Melanocyte of skin (primary cell): ENCODE results near the gene SLC25A22. TPM values are rescaled to one million over a fixed set of nuclear protein-coding genes. Genes with fewer than 3 reads are reported as not detected.

Source experiments
- small RNA-seq, 2 donors: library from RNA; depleted of rRNA; stranded (forward); fragments of <200 nt; gene quantifications; one replicate each; pipeline ENCODE3, GENCODE V24; 2012
- total RNA-seq, 2 donors: library from RNA; depleted of rRNA; stranded (reverse); fragments of >200 nt; gene quantifications; 2 replicates each; pipeline ENCODE4 v1.2.3, GENCODE V29; 2012

The SLC25A22 gene
- 10 to 100 TPM in 1 of 2 donors, 1 to 10 TPM in 1; 8.6 to 24.3 TPM for total RNA-seq

DNA sequence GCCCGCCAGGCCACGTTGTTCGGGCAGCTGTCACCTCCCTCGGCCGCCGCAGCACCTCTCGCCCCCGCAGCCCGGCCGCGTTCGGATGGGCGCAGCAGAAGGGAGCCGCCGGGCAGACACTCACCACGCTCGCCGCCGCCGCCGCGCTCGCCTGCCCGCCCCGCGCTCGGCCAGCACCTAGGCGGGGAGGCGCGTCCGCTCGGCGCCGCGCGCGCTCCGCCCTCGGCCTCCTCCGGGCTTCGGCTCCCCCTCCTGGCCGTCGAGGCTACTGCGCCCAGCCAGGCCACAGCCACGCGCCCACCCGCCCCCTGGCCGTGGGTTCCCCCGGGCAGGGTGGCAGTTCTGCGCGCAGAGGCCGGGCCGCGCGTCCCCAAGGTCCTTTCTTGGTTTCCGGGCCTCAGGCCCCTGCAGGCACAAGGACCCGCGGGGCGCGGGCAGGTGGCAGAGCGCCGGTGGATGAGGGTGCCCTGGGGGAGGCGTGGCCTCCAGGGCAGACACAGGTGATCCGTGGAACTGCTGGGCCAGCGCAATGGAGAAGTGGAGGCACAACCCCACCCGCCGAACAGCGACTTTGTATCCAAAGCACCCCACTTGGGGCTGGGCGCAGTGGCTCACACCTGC lies at the start of gene SLC25A22:
Gene SLC25A22 (minus strand): TSS at position 189 of the 621 bp plus-strand sequence. CDS start 3,275 bp downstream, outside the sequence.

DNA sequence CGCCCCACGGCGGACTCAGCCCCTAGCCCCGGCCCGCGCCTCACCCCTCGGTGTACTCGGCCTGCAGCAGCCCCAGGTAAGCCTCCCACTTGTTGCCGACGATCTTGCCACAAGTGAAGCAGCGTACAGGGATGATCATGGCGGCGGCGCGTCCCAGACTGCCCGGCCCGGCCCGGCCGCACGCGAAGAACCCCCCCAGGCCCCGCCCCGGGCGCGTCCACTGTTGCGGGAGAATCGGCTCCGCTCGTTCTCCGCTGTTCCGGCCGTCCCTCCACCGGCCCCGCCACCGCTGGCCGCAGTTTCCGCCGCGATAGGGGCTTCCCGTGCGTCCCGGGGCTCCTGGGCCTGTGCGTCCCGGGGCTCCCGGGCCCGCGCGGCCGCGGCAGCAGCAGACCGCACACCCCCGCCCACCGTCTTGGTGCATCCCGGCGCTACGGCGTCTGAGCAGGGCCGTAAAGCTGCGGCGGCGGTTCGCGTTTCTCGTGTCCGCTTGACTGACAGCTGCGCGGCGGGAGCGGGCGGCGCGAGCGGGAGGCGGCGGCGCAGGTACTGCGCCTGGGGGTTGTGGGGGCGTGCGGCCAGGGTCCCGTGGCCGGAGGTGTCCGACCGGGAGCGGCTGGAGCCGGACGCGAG lies 44.4 kb upstream of the SLC25A22 start, which contains the start of the genes POLR2L and TSPAN4:
Gene POLR2L (minus strand): TSS at position 160 of the 633 bp plus-strand sequence. CDS start 21 bp downstream, at position 139.
Gene TSPAN4 (plus strand): TSS at position 483 of the 633 bp plus-strand sequence. CDS start 7,453 bp downstream, outside the sequence.

GRCh38 chr11:832529-833113 lies 34.5 kb upstream of the SLC25A22 start, which contains the start of gene CD151:
CD151 (plus strand) TSS chr11:832952; CDS start chr11:836070, 3,118 bp downstream.

DNA sequence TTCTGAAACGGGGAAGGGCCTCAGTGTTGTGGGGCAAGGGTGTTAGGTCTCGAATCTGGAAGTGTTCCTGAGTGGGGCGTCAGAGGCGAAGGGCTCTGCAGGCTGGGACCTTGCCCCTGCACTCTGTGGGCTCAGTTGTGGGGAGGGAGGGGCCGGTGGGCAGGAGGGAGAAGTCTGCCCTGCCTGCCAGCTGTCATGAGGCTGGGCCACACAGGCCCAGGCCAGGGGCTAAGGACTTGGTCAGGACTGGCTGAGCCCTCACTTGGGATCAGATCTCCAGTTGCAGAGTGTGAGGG lies 29.8 kb upstream of the SLC25A22 start, which contains the start of gene CRACR2B:
Gene CRACR2B (plus strand): TSS at position 23 of the 296 bp plus-strand sequence. CDS start 689 bp downstream, outside the sequence.

DNA sequence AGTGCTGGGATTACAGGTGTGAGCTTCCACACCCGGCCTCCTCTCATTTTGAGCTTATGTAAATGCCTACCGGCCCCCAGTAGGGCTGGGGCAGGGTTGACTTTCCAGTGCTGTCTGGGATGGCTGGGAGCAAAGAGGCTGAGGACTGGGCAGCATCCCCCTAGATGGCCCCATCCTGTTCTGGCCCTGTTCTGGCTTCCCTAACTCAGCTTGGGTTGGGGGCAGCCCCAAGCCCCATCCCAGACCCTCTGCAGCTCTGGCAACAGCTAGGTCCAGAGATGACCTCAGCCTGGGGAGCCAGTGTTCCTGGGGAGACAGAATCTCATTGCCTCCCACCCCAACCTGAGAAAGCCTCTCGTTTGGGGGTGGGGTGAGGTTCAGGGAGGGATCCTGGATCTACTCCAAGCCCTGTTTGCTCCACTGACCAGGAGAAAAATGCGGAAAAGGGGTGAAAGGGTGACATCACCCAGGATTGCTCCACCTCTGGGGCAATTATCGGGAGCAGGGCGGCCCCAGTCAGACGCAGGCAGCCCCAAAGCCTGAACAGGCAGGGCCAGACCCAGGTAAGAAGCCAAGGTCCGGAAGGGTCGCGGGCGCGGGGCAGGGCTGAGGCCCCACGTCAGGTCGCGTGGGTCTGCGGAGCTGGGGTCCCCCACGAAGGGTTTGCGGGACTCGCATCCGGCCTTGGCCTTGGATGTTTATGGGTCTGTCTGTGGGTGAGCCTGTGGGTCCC lies 20.5 kb upstream of the SLC25A22 start, which contains the start of gene PNPLA2:
Gene PNPLA2 (plus strand): TSS at position 519 of the 733 bp plus-strand sequence. CDS start 805 bp downstream, outside the sequence.

GRCh38 chr11:809287-810039 lies 11.4 kb upstream of the SLC25A22 start, which contains the start of gene RPLP2:
RPLP2 (plus strand) TSS chr11:809967; CDS start chr11:810235, 268 bp downstream.

GRCh38 chr11:789943-790342 lies 8.1 kb downstream of the SLC25A22 start, which contains the start of gene CEND1:
CEND1 (minus strand) TSS chr11:790090; CDS start chr11:788576, 1,514 bp downstream.

DNA sequence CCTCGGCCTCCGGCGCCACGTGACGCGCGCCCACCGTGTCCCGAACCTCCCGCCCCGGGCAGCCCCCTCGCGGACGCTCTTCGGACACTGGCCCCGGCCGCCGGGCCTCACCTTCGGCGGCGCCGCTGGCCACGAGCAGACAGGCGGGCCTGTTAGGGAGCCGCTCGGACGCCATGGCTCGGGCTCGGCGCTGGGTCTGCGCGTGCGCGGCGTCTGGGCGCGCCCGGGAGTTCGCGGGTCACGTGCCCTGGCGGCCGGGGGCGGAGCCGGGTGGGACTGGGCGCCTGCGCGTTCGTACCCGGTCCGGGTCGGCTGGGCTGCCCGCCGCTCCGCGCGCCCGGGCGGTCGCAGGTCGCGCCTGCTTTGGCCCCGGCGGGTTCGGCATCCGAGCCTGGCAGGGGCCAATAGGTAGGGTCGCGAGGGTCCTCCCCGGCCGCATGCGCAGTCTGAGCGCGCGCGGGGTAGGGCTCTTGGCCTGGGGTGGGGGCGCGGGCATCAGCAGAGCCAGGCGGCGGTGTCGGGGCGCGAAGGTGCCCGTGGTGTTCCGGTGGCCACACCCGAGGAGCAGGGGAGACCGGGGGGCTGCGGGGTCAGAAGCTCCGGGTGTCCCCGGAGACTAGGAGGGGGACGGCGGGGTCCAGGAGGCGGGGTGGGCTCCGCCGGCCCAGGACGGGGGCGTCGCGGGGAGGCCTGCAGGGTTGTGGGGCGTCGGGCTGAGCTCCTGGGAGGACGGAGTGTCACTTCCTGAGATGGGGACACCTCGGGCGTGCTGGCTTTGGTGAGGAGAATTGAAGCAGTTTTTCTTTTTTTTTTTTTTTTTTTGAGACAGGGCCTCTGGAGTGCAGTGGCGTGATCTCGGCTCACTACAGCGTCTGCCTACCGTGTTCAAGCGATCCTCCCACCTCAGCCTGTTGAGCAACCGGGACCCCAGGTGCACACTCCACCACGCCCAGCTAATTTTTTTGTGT lies 20.5 kb downstream of the SLC25A22 start, which contains the start of gene GATD1:
Gene GATD1 (minus strand): TSS at position 200 of the 968 bp plus-strand sequence. CDS start 25 bp downstream, at position 175.

GRCh38 chr11:747158-748006 lies 50.7 kb downstream of the SLC25A22 start, which contains the start of gene TALDO1:
TALDO1 (plus strand) TSS chr11:747464; CDS start chr11:747482, 18 bp downstream.

Small RNA genes within 50 kb of the gene (small RNA-seq; reads per million reads assigned to genes)
- gene SNORA52 = 0 reads per million in 2 donors

Other genes starting within 250 kb of the SLC25A22 start
- 1 to 10 TPM in 1 of 2 donors, under 1 TPM in 1; 0.67 to 1.4 TPM for gene LMNTD2, start 237.5 kb downstream of the SLC25A22 start, total RNA-seq
- gene RASSF7, start 237.3 kb downstream of the SLC25A22 start, total RNA-seq = 1 to 10 TPM; 2.1 to 7.3 TPM
- gene PHRF1, start 221.8 kb downstream of the SLC25A22 start, total RNA-seq = 10 to 100 TPM; 21.7 to 32.3 TPM
- 100 to 1,000 TPM; 148 to 177 TPM for gene IRF7, start 182.3 kb downstream of the SLC25A22 start, total RNA-seq
- gene CDHR5, start 173.3 kb downstream of the SLC25A22 start, total RNA-seq = not detected
- not detected for gene SCT, start 171.1 kb downstream of the SLC25A22 start, total RNA-seq
- gene DRD4, start 161.0 kb downstream of the SLC25A22 start, total RNA-seq = not detected
- 10 to 100 TPM; 39.3 to 53.7 TPM for gene DEAF1, start 103.1 kb downstream of the SLC25A22 start, total RNA-seq
- gene TMEM80, start 102.5 kb downstream of the SLC25A22 start, total RNA-seq = 10 to 100 TPM in 1 of 2 donors, 1 to 10 TPM in 1; 7.0 to 15.1 TPM
- 10 to 100 TPM; 26.3 to 30.6 TPM for gene EPS8L2, start 92.0 kb downstream of the SLC25A22 start, total RNA-seq
- gene TALDO1, start 50.8 kb downstream of the SLC25A22 start, total RNA-seq = 100 to 1,000 TPM; 249 to 377 TPM
- 10 to 100 TPM; 34.0 to 42.0 TPM for gene GATD1, start 20.8 kb downstream of the SLC25A22 start, total RNA-seq
- not detected for gene CEND1, start 8.2 kb downstream of the SLC25A22 start, total RNA-seq
- gene PIDD1, start 7.0 kb upstream of the SLC25A22 start, total RNA-seq = 1 to 10 TPM; 5.9 to 7.3 TPM
- gene RPLP2, start 11.7 kb upstream of the SLC25A22 start, total RNA-seq = 100 to 1,000 TPM; 243 to 415 TPM
- 10 to 100 TPM; 20.0 to 21.0 TPM for gene PNPLA2, start 20.6 kb upstream of the SLC25A22 start, total RNA-seq
- under 1 TPM in 1 of 2 donors, not detected in 1; 0.67 TPM for gene CRACR2B, start 29.6 kb upstream of the SLC25A22 start, total RNA-seq
- 100 to 1,000 TPM; 125 to 137 TPM for gene CD151, start 34.7 kb upstream of the SLC25A22 start, total RNA-seq
- 100 to 1,000 TPM in 1 of 2 donors, 10 to 100 TPM in 1; 76.7 to 109 TPM for gene POLR2L, start 44.2 kb upstream of the SLC25A22 start, total RNA-seq
- gene TSPAN4, start 44.6 kb upstream of the SLC25A22 start, total RNA-seq = 100 to 1,000 TPM; 119 to 179 TPM
- 10 to 100 TPM; 20.6 to 39.3 TPM for gene CHID1, start 112.5 kb upstream of the SLC25A22 start, total RNA-seq
- 10 to 100 TPM; 31.3 to 37.2 TPM for gene AP2A2, start 127.6 kb upstream of the SLC25A22 start, total RNA-seq
- not detected for gene MUC6, start 238.4 kb upstream of the SLC25A22 start, total RNA-seq